ENCODE measurements around the gene CPNE5.

Gene CPNE5

DNA sequence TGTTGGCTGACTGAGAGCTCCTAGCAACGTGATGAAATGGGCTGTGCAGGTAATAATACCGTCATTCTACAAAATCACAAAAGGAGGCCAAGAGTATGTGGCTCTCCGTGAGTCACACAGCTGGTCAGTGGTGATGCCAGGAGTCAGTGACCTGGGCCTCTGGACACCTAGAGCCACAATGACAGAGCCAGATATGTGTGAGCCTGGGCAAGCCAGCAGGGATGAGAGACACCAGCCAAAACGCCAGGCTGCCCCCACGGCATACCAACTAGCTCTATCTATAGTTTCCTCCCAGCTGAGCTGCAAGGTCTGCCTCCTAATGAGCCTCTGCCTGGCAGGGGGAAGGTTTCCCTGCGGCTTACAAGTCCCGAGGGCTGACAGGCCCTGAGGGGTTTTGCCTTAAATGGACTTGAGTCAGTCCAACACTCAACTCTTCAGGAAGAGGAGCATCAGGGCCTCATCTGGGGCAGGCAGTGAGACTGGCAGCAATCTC is 70.0 kb downstream of the CPNE5 start:
- no peak for DNase-seq (ENCODE audit: low spot score)
- Histone ChIP-seq H3K27me3 (ENCODE audit: insufficient read depth, poor library complexity, severe bottlenecking) (no peaks in the 10 kb centered on the region), H3K36me3 (ENCODE audit: low read depth) (no peaks in the 10 kb centered on the region), H3K27ac (ENCODE audit: poor library complexity, severe bottlenecking) (peak overlapping the region; percentile 74), H3K4me3 (ENCODE audit: severe bottlenecking) (no peak overlapping the region), H3K4me1 (ENCODE audit: insufficient read depth, poor library complexity, severe bottlenecking) (peaks cover 19% of the 10 kb centered on the region), H3K9me3 (ENCODE audit: severe bottlenecking) (no peaks in the 10 kb centered on the region)
- no peak for TF ChIP-seq CTCF (IDR thresholded peaks at IDR 0.05; ENCODE audit: poor library complexity, severe bottlenecking)
- peak; percentile 70 for ATAC-seq (ENCODE audit: low read depth)

- H3K36me3 ChIP-seq (ENCODE audit: low read depth) = no peaks in the 10 kb centered on the region
- no peak overlapping the region for H3K4me3 ChIP-seq (ENCODE audit: severe bottlenecking)
- H3K4me1 ChIP-seq (ENCODE audit: insufficient read depth, poor library complexity, severe bottlenecking) = peaks cover 19% of the 10 kb centered on the region
- H3K9me3 ChIP-seq (ENCODE audit: severe bottlenecking) = no peaks in the 10 kb centered on the region
- no peak for ATAC-seq (ENCODE audit: low read depth)
- H3K27me3 ChIP-seq (ENCODE audit: insufficient read depth, poor library complexity, severe bottlenecking) = no peaks in the 10 kb centered on the region
- TF ChIP-seq CTCF (IDR thresholded peaks at IDR 0.05; ENCODE audit: poor library complexity, severe bottlenecking) = peak; percentile 60
- no peak overlapping the region for H3K27ac ChIP-seq (ENCODE audit: poor library complexity, severe bottlenecking)
- no peak for DNase-seq (ENCODE audit: low spot score)
These were observed 72.8 kb downstream of the CPNE5 start for GRCh38 chr6:36766399-36766945.

DNA sequence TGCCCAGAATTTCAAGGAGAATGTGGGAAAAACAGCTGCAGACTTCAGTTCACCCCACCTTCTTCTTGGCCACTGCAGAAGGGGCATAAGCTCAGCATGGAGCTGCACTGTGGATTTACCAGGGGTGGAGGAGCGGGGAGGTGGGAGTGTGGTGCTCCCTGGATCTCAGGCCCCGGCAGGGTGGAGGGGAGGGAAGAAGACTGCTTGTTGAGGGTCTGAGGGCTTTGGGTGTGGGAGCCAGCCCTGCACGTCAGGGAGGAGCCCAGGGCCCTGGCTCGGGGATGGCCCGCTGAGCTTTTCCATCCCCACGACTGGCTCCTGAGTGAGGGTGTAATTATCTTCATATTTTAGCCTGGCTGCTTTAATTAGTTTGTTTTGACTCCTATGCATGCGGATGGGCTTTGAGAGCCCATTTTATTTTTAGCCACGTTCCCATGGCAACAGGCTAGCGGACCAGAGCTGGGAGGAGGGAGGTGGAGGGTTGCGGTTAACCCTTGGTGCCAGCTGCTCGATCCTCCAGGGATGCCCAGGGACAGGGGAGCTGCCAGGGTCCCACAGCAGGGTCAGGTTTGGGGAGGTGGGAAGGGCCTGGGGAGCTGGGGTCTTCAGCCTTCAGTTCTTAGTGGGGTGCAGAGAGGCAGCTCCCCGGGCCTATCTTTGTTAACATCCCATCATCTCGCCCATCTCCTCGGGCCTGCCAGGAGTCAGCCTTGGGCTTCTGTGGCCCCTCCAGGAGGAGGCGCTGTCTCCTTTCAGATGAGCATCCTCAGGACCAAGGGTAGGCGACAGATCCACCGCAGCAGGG is 73.4 kb downstream of the CPNE5 start:
- H3K9me3 ChIP-seq (ENCODE audit: severe bottlenecking) = no peaks in the 10 kb centered on the region

DNA sequence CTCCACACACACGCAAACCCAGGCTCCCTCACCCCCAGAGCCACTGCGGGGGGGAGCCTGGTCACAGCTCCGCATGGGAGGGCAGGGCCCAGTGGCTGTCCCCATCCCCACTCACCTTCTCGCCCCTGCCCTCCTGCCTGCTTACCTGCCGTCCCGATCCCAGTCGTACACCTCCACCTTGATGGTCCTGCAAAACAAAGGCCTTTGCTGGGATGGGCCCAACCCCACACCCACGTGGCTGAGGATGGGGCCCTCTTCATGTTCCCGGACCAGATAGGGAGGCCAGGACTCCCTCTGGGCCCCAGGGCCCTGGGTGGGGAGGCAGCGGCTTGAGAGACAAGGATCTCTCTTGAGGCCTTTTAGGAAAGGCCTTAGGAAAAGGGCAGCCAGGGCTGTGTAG is 74.1 kb downstream of the CPNE5 start:
- Histone ChIP-seq H3K27ac (ENCODE audit: poor library complexity, severe bottlenecking) (no peak overlapping the region), H3K9me3 (ENCODE audit: severe bottlenecking) (no peaks in the 10 kb centered on the region), H3K36me3 (ENCODE audit: low read depth) (no peaks in the 10 kb centered on the region), H3K4me1 (ENCODE audit: insufficient read depth, poor library complexity, severe bottlenecking) (peaks cover 15% of the 10 kb centered on the region), H3K4me3 (ENCODE audit: severe bottlenecking) (no peak overlapping the region), H3K27me3 (ENCODE audit: insufficient read depth, poor library complexity, severe bottlenecking) (no peaks in the 10 kb centered on the region)
- no peak for TF ChIP-seq CTCF (IDR thresholded peaks at IDR 0.05; ENCODE audit: poor library complexity, severe bottlenecking)
- ATAC-seq (ENCODE audit: low read depth) (no peak), DNase-seq (ENCODE audit: low spot score) (no peak)

More for the DNA sequence above, 73.4 kb downstream of the CPNE5 start:
- no peaks in the 10 kb centered on the region for H3K36me3 ChIP-seq (ENCODE audit: low read depth)
- TF ChIP-seq CTCF (IDR thresholded peaks at IDR 0.05; ENCODE audit: poor library complexity, severe bottlenecking) = peak; percentile 89
- no peak overlapping the region for H3K4me3 ChIP-seq (ENCODE audit: severe bottlenecking)
- H3K27ac ChIP-seq (ENCODE audit: poor library complexity, severe bottlenecking) = no peak overlapping the region
- H3K27me3 ChIP-seq (ENCODE audit: insufficient read depth, poor library complexity, severe bottlenecking) = no peaks in the 10 kb centered on the region
- DNase-seq (ENCODE audit: low spot score) (no peak), ATAC-seq (ENCODE audit: low read depth) (peak; percentile 83)
- H3K4me1 ChIP-seq (ENCODE audit: insufficient read depth, poor library complexity, severe bottlenecking) = peaks cover 19% of the 10 kb centered on the region

- Histone ChIP-seq H3K9me3 (ENCODE audit: severe bottlenecking) (no peaks in the 10 kb centered on the region), H3K4me3 (ENCODE audit: severe bottlenecking) (no peak overlapping the region), H3K4me1 (ENCODE audit: insufficient read depth, poor library complexity, severe bottlenecking) (no peaks in the 10 kb centered on the region), H3K27me3 (ENCODE audit: insufficient read depth, poor library complexity, severe bottlenecking) (no peaks in the 10 kb centered on the region), H3K27ac (ENCODE audit: poor library complexity, severe bottlenecking) (no peak overlapping the region), H3K36me3 (ENCODE audit: low read depth) (no peaks in the 10 kb centered on the region)
- ATAC-seq (ENCODE audit: low read depth) (no peak), DNase-seq (ENCODE audit: low spot score) (no peak)
- TF ChIP-seq CTCF (IDR thresholded peaks at IDR 0.05; ENCODE audit: poor library complexity, severe bottlenecking) = no peak
These were observed 77.1 kb downstream of the CPNE5 start for GRCh38 chr6:36762123-36762522.

Measured in RWPE2 (cell line).